GM13977 (cell line): Measurements from ENCODE around the gene OR52I1.
A peak's percentile ranks its signal among the peaks of the same experiment; 100 is the strongest.

ENCODE experiments used
- DNase-seq: peaks from one replicate; pipeline ENCODE4 v3.0.0; 2012; ENCODE audit warnings: low spot score
- CTCF ChIP-seq: IDR thresholded peaks from 2 replicates; pipeline ENCODE4 v1.5.1; 2012; ENCODE audit warnings: mild to moderate bottlenecking, control low read depth; ENCODE audit not compliant: insufficient read depth; ENCODE audit errors: extremely low read depth, missing control alignments
- in situ Hi-C: fragments of 300-500 bp; cut with MboI; formaldehyde crosslinking; loops from one replicate; pipeline ENCODE4 v1.12.0; 2022; ENCODE audit warnings: low sequenced_read_pairs, low pct_unique_long_range_greater_than_20kb, mixed read lengths, inconsistent platforms; ENCODE audit not compliant: unreplicated experiment

OR52I1 gene

GRCh38 chr11:4610258-4610935 lies 16.6 kb downstream of the OR52I1 start:
- in situ Hi-C loops = no loop called here
- no peak for DNase-seq
- no peak for TF ChIP-seq CTCF

- no peak for TF ChIP-seq CTCF
- DNase-seq = no peak
- in situ Hi-C loops = no loop called here
Measured at GRCh38 chr11:4611986-4612385, 18.1 kb downstream of the OR52I1 start.

GRCh38 chr11:4615856-4616444 lies 22.1 kb downstream of the OR52I1 start:
- no peak for DNase-seq
- in situ Hi-C loops = no loop called here
- TF ChIP-seq CTCF = no peak

GRCh38 chr11:4619514-4619913 lies 25.7 kb downstream of the OR52I1 start:
- no peak for DNase-seq
- in situ Hi-C loops = no loop called here
- TF ChIP-seq CTCF = no peak

GRCh38 chr11:4626207-4627099 lies 32.6 kb downstream of the OR52I1 start:
- DNase-seq = no peak
- in situ Hi-C loops = loop anchor here (25.0 kb wide), 1 partner anchor 361 kb away; the partner anchor contains the start of gene OR51L1

GRCh38 chr11:4636136-4636535 lies 42.3 kb downstream of the OR52I1 start:
- TF ChIP-seq CTCF = no peak
- in situ Hi-C loops = loop anchor here (25.0 kb wide), 1 partner anchor 351 kb away; the partner anchor contains the start of gene OR51L1
- DNase-seq = no peak

More at GRCh38 chr11:4626207-4627099, 32.6 kb downstream of the OR52I1 start:
- peak; percentile 65 for TF ChIP-seq CTCF
